Nephron progenitor cell (in vitro differentiated cells): ENCODE data around the gene TCF7L2.

Source experiments
- DNase-seq: peaks from one replicate; pipeline ENCODE4 v3.0.0; 2021
- H3K27ac Mint-ChIP-seq: 2 replicates; pipeline ENCODE4 v1.8.0; 2021; ENCODE audit warnings: mild to moderate bottlenecking, moderate library complexity, mixed read lengths
- H3K27me3 Mint-ChIP-seq: 2 replicates; pipeline ENCODE4 v1.8.0; 2021; ENCODE audit warnings: mild to moderate bottlenecking, low read depth, mixed read lengths; ENCODE audit not compliant: poor library complexity
- H3K36me3 Mint-ChIP-seq: 2 replicates; pipeline ENCODE4 v1.8.0; 2021; ENCODE audit warnings: low read depth, mixed read lengths
- H3K4me1 Mint-ChIP-seq: 2 replicates; pipeline ENCODE4 v1.8.0; 2021; ENCODE audit warnings: mixed read lengths
- H3K4me3 Mint-ChIP-seq: 2 replicates; pipeline ENCODE4 v1.8.0; 2021; ENCODE audit warnings: mild to moderate bottlenecking, moderate library complexity, mixed read lengths
- H3K9me3 Mint-ChIP-seq: 2 replicates; pipeline ENCODE4 v1.8.0; 2021; ENCODE audit warnings: mild to moderate bottlenecking, moderate library complexity, mixed read lengths
- CTCF ChIP-seq: fragments of 200-600 bp; sonication (generic); IDR thresholded peaks from 2 replicates; pipeline ENCODE4 v1.5.0; 2021; ENCODE audit warnings: antibody characterized with exemption

The TCF7L2 gene

GRCh38 chr10:113122947-113123346 is 172.9 kb downstream of the TCF7L2 start:
- no peak overlapping the region for H3K4me3 Mint-ChIP-seq
- H3K27me3 Mint-ChIP-seq, result peaks cover 26% of the 10 kb centered on the region
- peaks cover 49% of the 10 kb centered on the region for H3K4me1 Mint-ChIP-seq
- H3K27ac Mint-ChIP-seq, result no peak overlapping the region
- peaks cover 5% of the 10 kb centered on the region for H3K9me3 Mint-ChIP-seq
- no peak for TF ChIP-seq CTCF
- DNase-seq, result no peak
- H3K36me3 Mint-ChIP-seq, result peaks cover 14% of the 10 kb centered on the region

- H3K36me3 Mint-ChIP-seq, result peaks cover 6% of the 10 kb centered on the region
- TF ChIP-seq CTCF, result no peak
- peaks cover 32% of the 10 kb centered on the region for H3K27me3 Mint-ChIP-seq
- peak overlapping the region; percentile 24 for H3K4me3 Mint-ChIP-seq
- peaks cover 63% of the 10 kb centered on the region for H3K4me1 Mint-ChIP-seq
- DNase-seq, result no peak
- no peak overlapping the region for H3K27ac Mint-ChIP-seq
- no peaks in the 10 kb centered on the region for H3K9me3 Mint-ChIP-seq
Observed at GRCh38 chr10:113124724-113125123, 174.7 kb downstream of the TCF7L2 start.

- H3K27me3 Mint-ChIP-seq, result peaks cover 32% of the 10 kb centered on the region
- DNase-seq, result no peak
- H3K9me3 Mint-ChIP-seq, result no peaks in the 10 kb centered on the region
- H3K4me1 Mint-ChIP-seq, result peaks cover 69% of the 10 kb centered on the region
- no peak for TF ChIP-seq CTCF
- H3K4me3 Mint-ChIP-seq, result peak overlapping the region; percentile 81
- no peak overlapping the region for H3K27ac Mint-ChIP-seq
- no peaks in the 10 kb centered on the region for H3K36me3 Mint-ChIP-seq
Observed at GRCh38 chr10:113125612-113126011, 175.6 kb downstream of the TCF7L2 start.

- no peak overlapping the region for H3K27ac Mint-ChIP-seq
- peaks cover 67% of the 10 kb centered on the region for H3K4me1 Mint-ChIP-seq
- peak; percentile 78 for DNase-seq
- H3K36me3 Mint-ChIP-seq, result no peaks in the 10 kb centered on the region
- no peaks in the 10 kb centered on the region for H3K9me3 Mint-ChIP-seq
- peak overlapping the region; percentile 84 for H3K4me3 Mint-ChIP-seq
- TF ChIP-seq CTCF, result peak; percentile 44
- H3K27me3 Mint-ChIP-seq, result peaks cover 32% of the 10 kb centered on the region
Observed at GRCh38 chr10:113126229-113127201, 176.5 kb downstream of the TCF7L2 start.

GRCh38 chr10:113127261-113127900 is 177.3 kb downstream of the TCF7L2 start:
- Mint-ChIP-seq H3K27ac (no peak overlapping the region), H3K27me3 (peaks cover 32% of the 10 kb centered on the region), H3K9me3 (no peaks in the 10 kb centered on the region), H3K4me1 (peaks cover 76% of the 10 kb centered on the region), H3K36me3 (no peaks in the 10 kb centered on the region), H3K4me3 (peak overlapping the region; percentile 84)
- DNase-seq, result no peak
- no peak for TF ChIP-seq CTCF
